Activated CD8-positive, alpha-beta T cell treated with anti-CD3 and anti-CD28 coated beads for 36 hours (primary cell): ENCODE measurements around the gene HES3. TPM values are rescaled to one million over a fixed set of nuclear protein-coding genes. Genes with fewer than 3 reads are reported as not detected.

ENCODE experiments used
- ATAC-seq: fragments of 200-7000 bp; cut with Tn5 transposase; one replicate; pipeline ENCODE4 v1.10.0; 2021; ENCODE audit warnings: mild to moderate bottlenecking, moderate library complexity
- CTCF ChIA-PET: fragments of 350-600 bp; sonication (Branson Sonifier 250); formaldehyde crosslinking; loops from one replicate; lab custom pipeline; 2021; ENCODE audit warnings: antibody characterized with exemption; lab: Charles Lee
- POLR2A ChIA-PET: fragments of 350-600 bp; sonication (Branson Sonifier 250); formaldehyde crosslinking; loops from one replicate; lab custom pipeline; 2021; ENCODE audit warnings: antibody characterized with exemption; lab: Charles Lee
- DNase-seq: peaks from one replicate; pipeline ENCODE4 v3.0.0-alpha.2; 2020
- H3K27ac Mint-ChIP-seq: one replicate; pipeline ENCODE4 v1.8.0; 2021; ENCODE audit warnings: mild to moderate bottlenecking, mixed read lengths
- H3K27me3 Mint-ChIP-seq: one replicate; pipeline ENCODE4 v1.8.0; 2021; ENCODE audit warnings: mixed read lengths
- H3K36me3 Mint-ChIP-seq: one replicate; pipeline ENCODE4 v1.8.0; 2021; ENCODE audit warnings: low read depth, mixed read lengths
- H3K4me1 Mint-ChIP-seq: one replicate; pipeline ENCODE4 v1.8.0; 2021; ENCODE audit warnings: low read depth, mixed read lengths
- H3K4me3 Mint-ChIP-seq: one replicate; pipeline ENCODE4 v1.8.0; 2021; ENCODE audit warnings: mild to moderate bottlenecking, moderate library complexity, mixed read lengths
- H3K9me3 Mint-ChIP-seq: one replicate; pipeline ENCODE4 v1.8.0; 2021; ENCODE audit warnings: mixed read lengths
- CTCF ChIP-seq: fragments of 200-600 bp; IDR thresholded peaks from one replicate; pipeline ENCODE4 v1.8.0; 2022; ENCODE audit warnings: antibody characterized with exemption, mild to moderate bottlenecking
- intact Hi-C: fragments of 100-400 bp; cut with micrococcal nuclease; formaldehyde crosslinking; loops from one replicate; pipeline ENCODE4 v1.10.0; 2022
- total RNA-seq, 2 experiments: library from RNA; stranded (reverse); gene quantifications; one replicate each; pipeline ENCODE4 v1.2.3, GENCODE V29; 2021

HES3 gene
- total RNA-seq, 2 experiments from 2014 or later = not detected

- Mint-ChIP-seq H3K9me3 (no peaks in the 10 kb centered on the region), H3K4me1 (no peaks in the 10 kb centered on the region), H3K27me3 (no peaks in the 10 kb centered on the region), H3K36me3 (peaks cover 2% of the 10 kb centered on the region), H3K4me3 (no peak overlapping the region), H3K27ac (no peak overlapping the region)
- TF ChIP-seq CTCF = no peak
- ChIA-PET CTCF (no interaction called here), POLR2A (no interaction called here)
- DNase-seq (no peak), ATAC-seq (no peak)
- intact Hi-C loops = no loop called here
Measured at GRCh38 chr1:6281511-6282402, 37.8 kb downstream of the HES3 start.

- intact Hi-C loops = no loop called here
Measured at GRCh38 chr1:6282577-6283270, 38.7 kb downstream of the HES3 start.

GRCh38 chr1:6285336-6285735 is 41.4 kb downstream of the HES3 start:
- TF ChIP-seq CTCF = no peak
- no peaks in the 10 kb centered on the region for H3K9me3 Mint-ChIP-seq
- DNase-seq = no peak
- ATAC-seq = no peak
- POLR2A ChIA-PET = no interaction called here
- intact Hi-C loops = no loop called here
- H3K4me1 Mint-ChIP-seq = no peaks in the 10 kb centered on the region
- no peaks in the 10 kb centered on the region for H3K36me3 Mint-ChIP-seq
- no peak overlapping the region for H3K4me3 Mint-ChIP-seq
- H3K27me3 Mint-ChIP-seq = no peaks in the 10 kb centered on the region
- no peak overlapping the region for H3K27ac Mint-ChIP-seq
- CTCF ChIA-PET = interaction anchor here (1.7 kb wide), 1 partner anchor 39 kb away, joined by 5 read pairs; no protein-coding TSS in a partner anchor

More at GRCh38 chr1:6282577-6283270, 38.7 kb downstream of the HES3 start:
- ChIA-PET CTCF (no interaction called here), POLR2A (no interaction called here)
- no peaks in the 10 kb centered on the region for H3K4me1 Mint-ChIP-seq
- H3K9me3 Mint-ChIP-seq = no peaks in the 10 kb centered on the region
- no peak for ATAC-seq
- H3K4me3 Mint-ChIP-seq = no peak overlapping the region
- no peak for TF ChIP-seq CTCF
- no peaks in the 10 kb centered on the region for H3K27me3 Mint-ChIP-seq
- no peaks in the 10 kb centered on the region for H3K36me3 Mint-ChIP-seq
- no peak overlapping the region for H3K27ac Mint-ChIP-seq
- DNase-seq = no peak

- no peaks in the 10 kb centered on the region for H3K4me1 Mint-ChIP-seq
- ATAC-seq (no peak), DNase-seq (no peak)
- H3K9me3 Mint-ChIP-seq = no peaks in the 10 kb centered on the region
- no peak overlapping the region for H3K4me3 Mint-ChIP-seq
- intact Hi-C loops = no loop called here
- no peaks in the 10 kb centered on the region for H3K27me3 Mint-ChIP-seq
- POLR2A ChIA-PET = no interaction called here
- no peak for TF ChIP-seq CTCF
- CTCF ChIA-PET = no interaction called here
- H3K27ac Mint-ChIP-seq = no peak overlapping the region
- H3K36me3 Mint-ChIP-seq = no peaks in the 10 kb centered on the region
Measured at GRCh38 chr1:6286266-6286665, 42.3 kb downstream of the HES3 start.

GRCh38 chr1:6287029-6287428 is 43.0 kb downstream of the HES3 start:
- no peak for ATAC-seq
- Mint-ChIP-seq H3K36me3 (no peaks in the 10 kb centered on the region), H3K27ac (no peak overlapping the region), H3K4me3 (no peak overlapping the region), H3K27me3 (no peaks in the 10 kb centered on the region), H3K9me3 (no peaks in the 10 kb centered on the region), H3K4me1 (no peaks in the 10 kb centered on the region)
- ChIA-PET POLR2A (no interaction called here), CTCF (interaction anchor here (1.1 kb wide), 1 partner anchor 16 kb away, joined by 3 read pairs; no protein-coding TSS in a partner anchor)
- DNase-seq = no peak
- TF ChIP-seq CTCF = no peak
- intact Hi-C loops = no loop called here
